DMS 273 (cell line): ENCODE measurements around the gene VWA2.

Experiments used
- DNase-seq: peaks from one replicate; lab custom pipeline; 2025; ENCODE audit not compliant: unreplicated experiment; lab: John Stamatoyannopoulos, UW

Gene VWA2

GRCh38 chr10:114337510-114338462, 98.7 kb downstream of the VWA2 start:
- DNase-seq = no peak

DNA sequence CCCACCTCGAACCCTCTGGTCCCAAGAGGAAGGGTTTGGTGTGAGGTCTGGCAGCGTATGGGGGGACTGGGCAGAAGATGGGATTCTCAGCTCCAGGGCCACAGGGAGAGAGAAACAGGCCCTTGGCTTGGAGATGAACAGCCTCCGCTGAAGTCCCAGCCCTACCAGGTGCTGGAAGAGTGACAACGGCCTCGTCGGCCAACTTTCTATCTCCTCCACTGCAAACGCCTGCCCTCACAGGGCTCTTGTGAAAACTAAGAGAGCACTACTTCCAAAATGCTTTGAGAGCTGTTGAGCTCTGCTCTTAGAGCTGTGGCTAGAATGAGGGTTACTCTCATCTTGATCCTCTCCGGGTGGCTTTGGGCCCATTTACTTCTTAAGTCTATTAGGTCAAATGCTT, 101.8 kb downstream of the VWA2 start:
- DNase-seq = no peak
